GM18873 (cell line): ENCODE results near the gene ZSCAN23.
"Not testable (repeated sequence)": the region's sequence is repeated elsewhere in the genome, so short reads cannot be mapped to it uniquely, and the experiment has no call there.

ENCODE experiments used
- ATAC-seq: cut with Tn5 transposase; IDR thresholded peaks from one replicate; pipeline ENCODE4 v1.9.1; 2021; ENCODE audit warnings: mild to moderate bottlenecking, moderate library complexity, moderate number of reproducible peaks; ENCODE audit not compliant: unreplicated experiment, low FRiP score

The ZSCAN23 gene

GRCh38 chr6:28444759-28445158 lies 1.5 kb upstream of the ZSCAN23 start:
- not testable (repeated sequence) for ATAC-seq

GRCh38 chr6:28442586-28442985 lies 705 bp downstream of the ZSCAN23 start:
- no peak for ATAC-seq

DNA sequence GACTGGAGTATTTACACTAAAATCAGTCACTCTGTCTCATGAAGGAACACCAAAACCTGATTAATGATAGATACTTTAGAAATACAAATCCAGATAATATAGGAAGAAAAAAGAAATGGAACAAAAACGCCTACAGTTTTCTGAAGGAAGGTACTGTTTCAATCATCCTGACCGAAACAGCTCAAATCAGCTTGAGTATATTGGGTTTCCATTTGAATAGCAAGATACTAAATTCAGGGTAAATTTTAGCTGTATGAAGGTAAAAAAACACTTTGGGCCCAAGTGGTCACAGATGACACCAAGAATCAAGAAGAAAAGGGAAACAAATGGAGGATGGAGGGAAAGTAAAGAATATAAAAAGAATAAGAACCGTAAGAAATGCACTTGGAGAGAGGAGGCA lies 6.9 kb downstream of the ZSCAN23 start:
- no peak for ATAC-seq

- no peak for ATAC-seq
These were observed 10.2 kb downstream of the ZSCAN23 start for GRCh38 chr6:28433119-28433518.

DNA sequence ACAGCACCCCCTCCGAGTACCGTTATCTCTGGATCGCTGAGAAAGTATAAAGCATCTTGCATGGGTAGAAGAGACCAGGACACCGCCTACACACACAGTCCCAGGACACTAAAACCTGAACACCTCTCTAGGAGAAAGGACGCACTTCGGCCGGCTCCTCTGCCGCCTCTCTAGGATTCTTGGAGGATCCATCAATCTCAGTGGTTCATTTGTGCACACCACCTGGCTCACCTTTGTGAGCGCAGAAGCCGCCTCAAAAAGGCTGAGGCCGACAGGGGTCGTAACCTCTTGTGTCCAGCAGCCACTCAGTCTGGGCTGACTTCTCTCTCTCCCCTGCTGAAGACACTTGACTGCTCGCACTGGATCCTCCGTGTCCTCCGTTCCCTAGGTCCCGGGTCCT lies 13.5 kb downstream of the ZSCAN23 start:
- no peak for ATAC-seq

GRCh38 chr6:28425944-28426541 lies 17.2 kb downstream of the ZSCAN23 start:
- ATAC-seq, result no peak

DNA sequence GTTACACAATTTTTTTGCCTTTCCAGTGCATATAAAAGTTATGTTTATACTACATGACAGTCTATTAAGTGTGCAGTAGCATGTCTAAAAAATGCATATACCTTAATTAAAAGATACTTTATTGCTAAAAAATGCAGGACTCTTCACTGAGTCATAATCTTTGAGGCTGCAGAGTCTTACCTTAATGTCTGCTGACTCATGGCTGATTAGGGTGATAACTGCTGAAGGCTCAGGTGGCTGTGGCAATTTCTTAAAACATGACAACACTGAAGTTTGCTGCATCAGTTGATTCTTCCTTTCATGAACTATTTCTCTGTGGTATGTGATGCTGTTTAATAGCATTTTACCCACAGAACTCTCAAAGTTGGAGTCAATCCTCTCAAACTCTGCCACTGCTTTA lies 19.1 kb downstream of the ZSCAN23 start:
- no peak for ATAC-seq

DNA sequence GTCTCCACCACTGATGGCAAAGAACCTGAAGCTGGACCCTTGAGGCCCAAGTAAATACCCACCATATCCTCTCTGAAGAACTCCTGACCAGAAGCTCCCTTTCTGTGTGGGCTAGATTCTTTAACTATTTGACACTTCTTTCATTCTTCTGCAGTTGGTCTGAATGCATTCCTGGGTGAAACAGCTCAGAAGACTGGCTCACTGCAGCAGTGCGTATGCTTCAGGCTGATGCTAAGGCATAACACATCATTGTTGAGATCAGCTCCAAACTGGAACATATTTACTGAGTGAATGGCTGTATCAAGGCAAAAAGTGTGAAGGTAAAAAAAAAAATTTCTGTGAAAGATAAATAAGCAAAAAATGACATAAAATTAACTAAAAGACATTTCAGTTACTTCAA lies 19.7 kb downstream of the ZSCAN23 start:
- ATAC-seq, result no peak

DNA sequence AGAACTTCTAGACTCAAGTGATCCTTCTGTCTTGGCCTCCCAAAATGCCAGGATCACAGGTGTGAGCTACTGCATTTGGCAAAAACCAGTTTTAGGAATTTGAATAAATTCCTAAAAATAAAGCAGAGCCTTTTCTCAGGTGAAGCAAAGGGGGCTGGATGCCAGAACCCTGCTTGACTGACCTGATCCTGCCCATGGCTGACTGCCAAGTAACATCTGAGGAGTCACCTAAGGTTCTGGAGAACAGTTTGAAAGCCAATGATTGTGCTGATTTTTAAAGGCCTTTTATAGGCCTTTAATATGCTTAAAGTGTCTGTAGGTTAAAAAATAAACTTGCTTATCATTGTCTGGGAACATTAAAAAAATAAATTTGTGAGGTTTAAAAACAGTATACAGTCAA lies 29.6 kb downstream of the ZSCAN23 start:
- no peak for ATAC-seq

DNA sequence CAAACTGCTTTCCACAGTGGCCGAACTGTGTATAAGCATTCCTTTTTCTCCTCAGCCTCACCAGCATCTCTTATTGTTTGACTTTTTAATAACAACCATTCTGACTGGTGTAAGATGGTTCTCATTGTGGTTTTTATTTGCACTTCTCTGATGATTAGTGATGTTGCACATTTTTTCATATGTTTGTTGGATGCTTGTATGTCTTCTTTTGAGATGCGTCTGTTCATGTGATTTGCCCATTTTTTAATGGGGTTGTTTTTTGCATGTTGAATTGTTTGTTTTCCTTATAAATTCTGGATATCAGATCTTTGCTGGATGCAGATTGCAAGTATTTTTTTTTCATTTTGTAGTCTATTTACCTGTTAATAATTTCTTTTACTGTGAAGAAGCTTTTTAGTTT lies 32.5 kb downstream of the ZSCAN23 start:
- no peak for ATAC-seq

DNA sequence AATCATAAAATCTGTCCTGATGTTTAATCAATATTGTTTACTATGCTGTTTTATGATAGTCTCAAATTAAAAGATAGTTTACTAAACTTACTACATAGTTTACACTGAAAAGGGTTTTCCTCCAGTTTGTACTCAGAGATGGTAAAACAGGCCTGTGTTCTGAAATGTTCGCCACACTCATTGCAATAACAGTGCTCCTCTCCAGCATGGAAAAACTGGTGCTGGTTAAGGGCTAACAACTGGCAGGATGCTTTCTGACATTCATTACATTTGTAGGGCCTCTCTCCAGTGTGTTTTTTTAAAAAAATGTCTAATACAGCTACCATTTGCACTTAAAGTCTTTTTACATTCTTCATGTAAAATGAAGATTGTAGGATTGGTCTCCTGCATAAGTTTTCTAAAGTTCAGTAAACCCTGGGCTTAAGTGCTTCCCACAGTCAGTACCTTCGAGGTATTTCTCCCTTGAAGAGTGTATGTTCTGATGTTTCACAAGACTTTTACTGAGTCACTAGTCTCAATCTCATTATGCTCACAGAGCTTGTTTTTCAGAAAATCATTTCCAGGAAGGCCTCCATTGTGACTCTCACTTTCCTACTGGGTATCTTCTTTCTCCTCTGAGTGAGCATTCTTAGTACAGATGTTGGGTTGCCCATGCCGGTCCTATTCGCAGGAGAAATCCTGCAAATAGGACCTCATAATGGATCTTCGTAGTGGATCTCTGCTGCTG lies 35.1 kb downstream of the ZSCAN23 start:
- ATAC-seq, result no peak

- ATAC-seq, result no peak
These were observed 35.9 kb downstream of the ZSCAN23 start for GRCh38 chr6:28407401-28407800.

GRCh38 chr6:28403923-28404322 lies 39.4 kb downstream of the ZSCAN23 start:
- ATAC-seq, result not testable (repeated sequence)

- ATAC-seq, result no peak
These were observed 41.1 kb downstream of the ZSCAN23 start for GRCh38 chr6:28402197-28402596.

GRCh38 chr6:28401172-28401571 lies 42.1 kb downstream of the ZSCAN23 start:
- no peak for ATAC-seq

GRCh38 chr6:28400122-28400451 lies 43.2 kb downstream of the ZSCAN23 start:
- no peak for ATAC-seq

- peak; percentile 71 for ATAC-seq
These were observed 43.8 kb downstream of the ZSCAN23 start, which contains the start of gene ZSCAN12 for GRCh38 chr6:28399350-28400121. ZSCAN12 (minus strand) TSS chr6:28399747; CDS start chr6:28398405, 1,342 bp downstream.

GRCh38 chr6:28395918-28396317 lies 47.4 kb downstream of the ZSCAN23 start:
- ATAC-seq, result no peak

DNA sequence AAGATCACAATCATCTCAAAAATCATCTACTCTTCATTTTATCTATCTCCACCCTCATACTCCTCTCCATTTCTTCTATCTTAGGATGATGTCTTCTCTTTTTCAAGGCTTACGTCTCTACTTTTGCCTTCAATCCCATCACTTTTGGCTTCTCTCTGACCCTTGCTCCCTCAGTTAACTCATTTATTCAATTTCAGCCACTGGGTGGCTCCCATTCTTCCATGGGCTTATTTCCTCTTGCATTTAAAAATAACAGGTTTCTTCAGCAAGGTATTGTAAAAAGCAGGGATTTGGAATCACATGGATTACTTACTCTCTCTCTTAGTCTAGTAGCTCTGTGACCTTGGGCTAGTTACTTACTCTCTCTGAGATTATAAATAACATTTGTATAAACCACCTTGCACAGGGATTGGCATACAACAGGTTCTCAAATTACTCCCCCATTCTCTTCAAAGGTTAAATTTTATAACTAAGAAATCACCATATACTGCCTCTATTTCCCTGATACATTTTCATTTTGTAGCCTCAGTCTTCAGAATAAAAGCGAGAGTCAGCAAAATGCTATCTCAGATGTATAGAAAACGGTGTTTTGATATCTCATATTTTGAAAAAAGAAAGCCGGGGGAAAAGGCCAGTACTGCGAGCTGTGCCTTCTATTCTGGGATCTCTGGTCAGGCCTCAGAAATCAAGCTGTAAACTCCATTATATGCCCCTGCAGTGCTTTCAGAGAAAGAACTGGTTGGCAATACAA lies 49.2 kb downstream of the ZSCAN23 start:
- no peak for ATAC-seq

- ATAC-seq, result no peak
These were observed 52.6 kb downstream of the ZSCAN23 start for GRCh38 chr6:28390688-28391087.

DNA sequence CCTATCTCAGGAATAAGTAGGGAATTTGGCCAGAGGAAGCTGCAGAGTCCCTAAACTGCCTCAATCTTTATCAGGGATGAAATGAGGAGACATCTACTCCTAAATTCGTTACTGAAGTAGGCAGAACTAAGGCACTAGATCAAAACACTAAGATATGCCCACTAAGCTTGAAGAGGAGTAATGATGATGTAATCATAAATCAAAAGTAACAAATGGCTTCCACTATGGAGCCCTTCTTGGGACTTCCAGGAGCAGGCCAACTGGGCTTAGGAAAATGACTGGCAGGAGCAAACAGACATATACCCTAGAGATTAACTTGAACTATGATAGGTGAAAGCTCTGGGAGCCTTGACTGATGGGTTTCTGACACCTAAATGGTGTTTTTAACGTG lies 59.2 kb downstream of the ZSCAN23 start:
- no peak for ATAC-seq
